Astrocyte of the spinal cord (primary cell): ENCODE data around the gene RAE1.

ENCODE experiments used
- DNase-seq: peaks from one replicate; pipeline ENCODE4 v3.0.0; 2011; ENCODE audit warnings: low read depth, low spot score
- H3K4me3 ChIP-seq: 2 replicates; pipeline ENCODE4 v1.5.1; 2011; ENCODE audit warnings: low read depth, mild to moderate bottlenecking, low read length, moderate library complexity
- CTCF ChIP-seq: IDR thresholded peaks from 2 replicates; pipeline ENCODE4 v1.5.1; 2012; ENCODE audit warnings: low read depth, mild to moderate bottlenecking, low read length, inconsistent platforms
- in situ Hi-C: cut with HindIII; loops from 2 replicates; pipeline ENCODE4 v1.10.0; 2017; ENCODE audit warnings: low sequenced_read_pairs

The RAE1 gene

GRCh38 chr20:57409672-57410397, 58.8 kb downstream of the RAE1 start:
- in situ Hi-C loops: no loop called here
- no peak for DNase-seq
- no peak for TF ChIP-seq CTCF
- H3K4me3 ChIP-seq: no peak overlapping the region

GRCh38 chr20:57410398-57410920, 59.4 kb downstream of the RAE1 start:
- in situ Hi-C loops: no loop called here
- TF ChIP-seq CTCF: no peak
- no peak overlapping the region for H3K4me3 ChIP-seq
- no peak for DNase-seq

GRCh38 chr20:57410924-57411323, 59.9 kb downstream of the RAE1 start:
- no peak overlapping the region for H3K4me3 ChIP-seq
- no peak for TF ChIP-seq CTCF
- in situ Hi-C loops: no loop called here
- DNase-seq: no peak

- TF ChIP-seq CTCF: no peak
- in situ Hi-C loops: no loop called here
- no peak overlapping the region for H3K4me3 ChIP-seq
- no peak for DNase-seq
Observed at GRCh38 chr20:57411406-57412283, 60.6 kb downstream of the RAE1 start.

GRCh38 chr20:57412347-57413029, 61.4 kb downstream of the RAE1 start:
- no peak overlapping the region for H3K4me3 ChIP-seq
- in situ Hi-C loops: no loop called here
- no peak for DNase-seq
- TF ChIP-seq CTCF: no peak

- H3K4me3 ChIP-seq: no peak overlapping the region
- in situ Hi-C loops: no loop called here
- no peak for TF ChIP-seq CTCF
- DNase-seq: no peak
Observed at GRCh38 chr20:57413986-57414385, 62.9 kb downstream of the RAE1 start.
